Measurements from ENCODE around the gene FXYD6. TPM values are rescaled to one million over a fixed set of nuclear protein-coding genes. Genes with fewer than 3 reads are reported as not detected.
A peak's percentile ranks its signal among the peaks of the same experiment; 100 is the strongest.

Gene FXYD6
- total and polyA plus RNA-seq, 9 donors: 119 to 445 (median 264) TPM

GRCh38 chr11:117898059-117898458, 21.6 kb upstream of the FXYD6 start:
- intact Hi-C loops (cut with DNase I): no loop called here
- peak in 4 of 5 donors; percentile 3 to 8 (median 6) for DNase-seq
- Histone ChIP-seq H3K9me3 (no peaks in the 10 kb centered on the region), H3K27me3 (no peaks in the 10 kb centered on the region), H3K4me1 (ENCODE audit: insufficient read depth) (no peaks in the 10 kb centered on the region), H3K36me3 (no peaks in the 10 kb centered on the region), H3K4me3 (no peak overlapping the region), H3K27ac (no peak overlapping the region)
- TF ChIP-seq POLR2A (IDR thresholded peaks at IDR 0.05) (no peak), CTCF (IDR thresholded peaks at IDR 0.05) (no peak), EP300 (IDR thresholded peaks at IDR 0.05) (no peak)
- 73 to 82% (median 74%) methylated on average over 4 of the region's 4 CpGs for WGBS, 3 donors

- TF ChIP-seq POLR2A (IDR thresholded peaks at IDR 0.05): no peak
- no peak for TF ChIP-seq CTCF (IDR thresholded peaks at IDR 0.05)
- no peak for TF ChIP-seq EP300 (IDR thresholded peaks at IDR 0.05)
- Histone ChIP-seq H3K27me3 (no peaks in the 10 kb centered on the region), H3K9me3 (no peaks in the 10 kb centered on the region), H3K36me3 (no peaks in the 10 kb centered on the region), H3K4me1 (ENCODE audit: insufficient read depth) (peaks cover 2% of the 10 kb centered on the region), H3K27ac (no peak overlapping the region), H3K4me3 (no peak overlapping the region)
- WGBS, 3 donors: 92 to 99% (median 96%) methylated on average over 3 of the region's 3 CpGs
- intact Hi-C loops (cut with DNase I): no loop called here
- DNase-seq: no peak
Observed at GRCh38 chr11:117892651-117893050, 16.2 kb upstream of the FXYD6 start.

- Histone ChIP-seq H3K9me3 (no peaks in the 10 kb centered on the region), H3K4me3 (no peak overlapping the region), H3K27me3 (no peaks in the 10 kb centered on the region), H3K27ac (no peak overlapping the region), H3K36me3 (no peaks in the 10 kb centered on the region), H3K4me1 (ENCODE audit: insufficient read depth) (peaks cover 8% of the 10 kb centered on the region)
- no peak for TF ChIP-seq EP300 (IDR thresholded peaks at IDR 0.05)
- no peak for TF ChIP-seq CTCF (IDR thresholded peaks at IDR 0.05)
- no peak for TF ChIP-seq POLR2A (IDR thresholded peaks at IDR 0.05)
- DNase-seq: peak in 1 of 5 donors; percentile 4
- 45 to 86% (median 72%) methylated on average over 2 of the region's 2 CpGs for WGBS, 3 donors
- intact Hi-C loops (cut with DNase I): no loop called here
Observed at GRCh38 chr11:117891362-117891761, 14.9 kb upstream of the FXYD6 start.

- Histone ChIP-seq H3K4me3 (no peak overlapping the region), H3K27me3 (no peaks in the 10 kb centered on the region), H3K4me1 (ENCODE audit: insufficient read depth) (peaks cover 18% of the 10 kb centered on the region), H3K27ac (peak overlapping the region in 1 of 2 donors; percentile 12), H3K9me3 (no peaks in the 10 kb centered on the region), H3K36me3 (no peaks in the 10 kb centered on the region)
- intact Hi-C loops (cut with DNase I): no loop called here
- peak in 1 of 5 donors; percentile 15 for DNase-seq
- TF ChIP-seq EP300 (IDR thresholded peaks at IDR 0.05): no peak
- no peak for TF ChIP-seq CTCF (IDR thresholded peaks at IDR 0.05)
- no peak for TF ChIP-seq POLR2A (IDR thresholded peaks at IDR 0.05)
- WGBS, 3 donors: 69 to 75% (median 72%) methylated on average over 8 of the region's 8 CpGs
Observed at GRCh38 chr11:117888139-117888566, 11.7 kb upstream of the FXYD6 start.
